HCT116 (cell line): Measurements from ENCODE around the gene SEMA3F. TPM values are rescaled to one million over a fixed set of nuclear protein-coding genes. Genes with fewer than 3 reads are reported as not detected.

Experiments used
- ATAC-seq: fragments of 200-7000 bp; cut with Tn5 transposase; 2 replicates; pipeline ENCODE4 v1.9.1; 2020; ENCODE audit warnings: mild to moderate bottlenecking, moderate library complexity
- BruUV-seq: library from RNA; stranded (reverse); fragments of 400-500 nt; replicated peaks from 2 replicates; lab custom pipeline; 2021; lab: Mats Ljungman, UMichigan
- CTCF ChIA-PET: fragments of 300-600 bp; sonication (Branson Sonifier 250); formaldehyde crosslinking; loops from one replicate; lab custom pipeline; 2021; ENCODE audit warnings: antibody characterized with exemption; lab: Charles Lee
- POLR2A ChIA-PET: fragments of 300-600, 350-600 bp; sonication (Branson Sonifier 250); formaldehyde crosslinking; loops from one replicate; lab custom pipeline; 2021; ENCODE audit warnings: antibody characterized with exemption; lab: Charles Lee
- RAD21 ChIA-PET, 2 experiments: fragments of 300-600 bp; sonication (Branson Sonifier 250); formaldehyde crosslinking; loops; one replicate each; lab custom pipeline; 2023; ENCODE audit warnings: low total read pairs in 2 of 2; ENCODE audit not compliant: uncharacterized antibody in 2 of 2, unreplicated experiment in 2 of 2, low non-redundant PET in 1 of 2; lab: Charles Lee
- DNase-seq: peaks from one replicate; pipeline ENCODE4 v3.0.0-alpha.2; 2010; ENCODE audit warnings: low read depth, low spot score
- H2AFZ ChIP-seq: fragments of 200-600 bp; shearing (Covaris generic), sonication (generic); 2 replicates; pipeline ENCODE4 v1.6.1; 2017; ENCODE audit warnings: low read depth, mixed run types, mixed read lengths, antibody characterized with exemption, low read length; ENCODE audit not compliant: poor library complexity, severe bottlenecking
- H3K27ac ChIP-seq: 2 replicates; pipeline ENCODE4 v1.5.1; 2012; ENCODE audit warnings: low read depth, low read length
- H3K27me3 ChIP-seq: fragments of 200-600 bp; sonication (generic); 2 replicates; pipeline ENCODE4 v1.6.1; 2016; ENCODE audit warnings: mixed run types, low read length, mixed read lengths; ENCODE audit not compliant: insufficient read depth
- H3K36me3 ChIP-seq, 2 experiments: fragments of 200-500 bp in 1 of 2; fragments of 200-600 bp in 1 of 2; sonication (Bioruptor generic) in 1 of 2; sonication (generic) in 1 of 2; 2 replicates each; pipeline versions ENCODE4 v1.5.1 to v1.6.1; 2014 to 2016; ENCODE audit warnings: low read length in 2 of 2, inconsistent platforms in 1 of 2, mixed read lengths in 1 of 2, mixed run types in 1 of 2; ENCODE audit not compliant: insufficient read depth in 2 of 2, control insufficient read depth in 1 of 2
- H3K4me1 ChIP-seq, 2 experiments: fragments of 200-600 bp in 1 of 2; sonication (generic) in 1 of 2; 2 replicates each; pipeline versions ENCODE4 v1.5.1 to v1.6.1; 2012 to 2017; ENCODE audit warnings: low read length in 2 of 2, inconsistent platforms in 1 of 2, mild to moderate bottlenecking in 1 of 2, mixed read lengths in 1 of 2, mixed run types in 1 of 2, moderate library complexity in 1 of 2; ENCODE audit not compliant: insufficient read depth in 2 of 2, control insufficient read depth in 1 of 2
- H3K4me2 ChIP-seq: fragments of 200-600 bp; sonication (generic); 2 replicates; pipeline ENCODE4 v1.6.1; 2017; ENCODE audit warnings: mixed run types, low read length, mixed read lengths
- H3K4me3 ChIP-seq, 2 experiments: fragments of 200-600 bp in 1 of 2; sonication (generic) in 1 of 2; replicated peaks in 1 of 2; 2 replicates each; pipeline ENCODE4 v1.5.1; 2011 to 2016; ENCODE audit warnings: low read length in 2 of 2, control low read depth in 1 of 2, low read depth in 1 of 2, mild to moderate bottlenecking in 1 of 2, mixed read lengths in 1 of 2, mixed run types in 1 of 2
- H3K79me2 ChIP-seq: fragments of 200-600 bp; sonication (generic); 2 replicates; pipeline ENCODE4 v1.6.1; 2017; ENCODE audit warnings: mild to moderate bottlenecking, mixed run types, low read length, moderate library complexity, mixed read lengths; ENCODE audit not compliant: insufficient read depth
- H3K9ac ChIP-seq: fragments of 200-600 bp; sonication (generic); 2 replicates; pipeline ENCODE4 v1.6.1; 2016; ENCODE audit warnings: low read length, mixed read lengths
- H3K9me2 ChIP-seq: fragments of 200-600 bp; sonication (generic), shearing (Covaris generic); 2 replicates; pipeline ENCODE4 v1.6.1; 2017; ENCODE audit warnings: mixed run types, mild to moderate bottlenecking, moderate library complexity; ENCODE audit not compliant: insufficient read depth
- H3K9me3 ChIP-seq, 2 experiments: fragments of 200-500 bp in 1 of 2; fragments of 200-600 bp in 1 of 2; sonication (Bioruptor generic) in 1 of 2; sonication (generic) in 1 of 2; 2 replicates each; pipeline ENCODE4 v1.6.1; 2014 to 2017; ENCODE audit warnings: low read length in 2 of 2, mixed read lengths in 2 of 2, inconsistent platforms in 1 of 2, low read depth in 1 of 2, mild to moderate bottlenecking in 1 of 2, mixed run types in 1 of 2, moderate library complexity in 1 of 2; ENCODE audit not compliant: control insufficient read depth in 1 of 2, insufficient read depth in 1 of 2
- H4K20me1 ChIP-seq: fragments of 200-600 bp; sonication (generic), shearing (Covaris generic); 2 replicates; pipeline ENCODE4 v1.6.1; 2017; ENCODE audit warnings: mixed run types, mild to moderate bottlenecking, moderate library complexity; ENCODE audit not compliant: insufficient read depth
- CBX3 ChIP-seq: IDR thresholded peaks from 2 replicates; pipeline ENCODE4 v1.6.1; 2012; ENCODE audit warnings: low read depth
- EGR1 ChIP-seq: IDR thresholded peaks from 2 replicates; pipeline ENCODE4 v1.6.1; 2012; ENCODE audit warnings: low read depth
- ELF1 ChIP-seq: IDR thresholded peaks from 2 replicates; pipeline ENCODE4 v1.6.1; 2012; ENCODE audit warnings: low read depth, borderline replicate concordance
- EZH2 ChIP-seq: fragments of 200-600 bp; sonication (generic); IDR thresholded peaks from 2 replicates; pipeline ENCODE4 v1.6.1; 2017; ENCODE audit warnings: antibody characterized with exemption, mixed run types
- EZH2phosphoT487 ChIP-seq: fragments of 200-600 bp; IDR thresholded peaks from 2 replicates; pipeline ENCODE4 v1.6.1; 2018; ENCODE audit warnings: antibody characterized with exemption, borderline replicate concordance
- FOSL1 ChIP-seq: IDR thresholded peaks from 2 replicates; pipeline ENCODE4 v1.6.1; 2012; ENCODE audit warnings: low read depth
- JUND ChIP-seq: IDR thresholded peaks from 2 replicates; pipeline ENCODE4 v1.6.1; 2012
- POLR2A ChIP-seq: IDR thresholded peaks from 2 replicates; pipeline ENCODE4 v1.7.0; 2011; ENCODE audit warnings: borderline replicate concordance; ENCODE audit not compliant: insufficient read depth, insufficient read length; ENCODE audit errors: extremely low read depth
- POLR2AphosphoS5 ChIP-seq: IDR thresholded peaks from 2 replicates; pipeline ENCODE4 v1.6.1; 2011; ENCODE audit warnings: mild to moderate bottlenecking, low read depth, low read length, moderate library complexity
- SP1 ChIP-seq: IDR thresholded peaks from 2 replicates; pipeline ENCODE4 v1.6.1; 2012; ENCODE audit warnings: low read depth
- SRF ChIP-seq: IDR thresholded peaks from 2 replicates; pipeline ENCODE4 v1.6.1; 2012; ENCODE audit warnings: low read depth
- TCF7L2 ChIP-seq: IDR thresholded peaks from 2 replicates; pipeline ENCODE4 v1.7.0; 2011; ENCODE audit warnings: borderline replicate concordance, inconsistent platforms; ENCODE audit not compliant: insufficient read depth, insufficient read length; ENCODE audit errors: extremely low read depth
- YY1 ChIP-seq: IDR thresholded peaks from 2 replicates; pipeline ENCODE4 v1.6.1; 2011; ENCODE audit warnings: low read length, low read depth, moderate library complexity, mild to moderate bottlenecking; ENCODE audit not compliant: insufficient replicate concordance; ENCODE audit errors: extremely low read depth
- ZBTB33 ChIP-seq: IDR thresholded peaks from 2 replicates; pipeline ENCODE4 v1.6.1; 2011; ENCODE audit warnings: mild to moderate bottlenecking, low read length, moderate library complexity; ENCODE audit not compliant: insufficient replicate concordance; ENCODE audit errors: extremely low read depth
- ZFX ChIP-seq: fragments of 450-650 bp; IDR thresholded peaks from 2 replicates; pipeline ENCODE4 v1.6.1; 2017
- ZNF274 ChIP-seq: fragments of 200-500 bp; sonication (Bioruptor generic); IDR thresholded peaks from 2 replicates; pipeline ENCODE4 v1.6.1; 2014; ENCODE audit warnings: mild to moderate bottlenecking, low read depth, low read length, inconsistent platforms
- intact Hi-C: fragments of 100-400 bp; cut with micrococcal nuclease; formaldehyde crosslinking; loops from 2 replicates; pipeline ENCODE4 v1.10.0; 2022
- total RNA-seq: library from RNA; stranded (reverse); gene quantifications from one replicate; pipeline ENCODE4 v1.2.1, GENCODE V29; 2021; ENCODE audit not compliant: unreplicated experiment
- TF ChIP-seq, protein P1 (sequence below): IDR thresholded peaks from 2 replicates; pipeline ENCODE4 v1.6.1; 2012

Gene SEMA3F
- total RNA-seq, 1 experiment from 2014 or later, result 15.7 TPM

DNA sequence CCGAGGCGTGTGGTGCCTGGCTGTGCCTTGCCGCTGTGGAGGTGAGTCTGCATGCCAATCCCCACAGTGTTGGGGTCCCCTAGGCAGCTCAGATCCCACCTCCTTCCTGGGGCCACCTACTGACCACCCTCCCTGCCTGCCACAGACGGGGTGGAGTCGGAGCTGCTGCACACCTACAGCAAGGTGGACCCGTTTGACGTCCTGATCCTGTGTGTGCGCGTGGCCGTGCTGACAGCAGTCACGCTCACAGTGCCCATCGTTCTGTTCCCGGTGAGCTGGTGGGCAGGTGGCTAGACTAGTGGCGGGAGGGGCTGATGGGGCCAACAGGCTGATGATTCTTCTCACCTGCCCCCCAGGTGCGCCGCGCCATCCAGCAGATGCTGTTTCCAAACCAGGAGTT, 63.3 kb downstream of the SEMA3F start:
- no peaks in the 10 kb centered on the region for H3K9me2 ChIP-seq
- H2AFZ ChIP-seq, result no peak overlapping the region
- H3K79me2 ChIP-seq, result no peaks in the 10 kb centered on the region
- intact Hi-C loops, result no loop called here
- CTCF ChIA-PET, result interaction anchor here (4.1 kb wide), 1 partner anchor 24 kb away, joined by 26 read pairs; no protein-coding TSS in a partner anchor
- DNase-seq (no peak), ATAC-seq (no peak)
- no peak overlapping the region for H3K9ac ChIP-seq
- POLR2A ChIA-PET, result no interaction called here
- H3K4me3 ChIP-seq, result no peak overlapping the region
- H3K27ac ChIP-seq, result no peak overlapping the region
- no peak overlapping the region for H3K4me2 ChIP-seq
- H4K20me1 ChIP-seq, result no peaks in the 10 kb centered on the region
- H3K27me3 ChIP-seq, result no peaks in the 10 kb centered on the region
- no peak for TF ChIP-seq FOSL1
- H3K4me1 ChIP-seq, result no peaks in the 10 kb centered on the region
- H3K36me3 ChIP-seq, result no peaks in the 10 kb centered on the region
- BruUV-seq, result no TSS peak
- RAD21 ChIA-PET, result no interaction called here
- no peaks in the 10 kb centered on the region for H3K9me3 ChIP-seq

DNA sequence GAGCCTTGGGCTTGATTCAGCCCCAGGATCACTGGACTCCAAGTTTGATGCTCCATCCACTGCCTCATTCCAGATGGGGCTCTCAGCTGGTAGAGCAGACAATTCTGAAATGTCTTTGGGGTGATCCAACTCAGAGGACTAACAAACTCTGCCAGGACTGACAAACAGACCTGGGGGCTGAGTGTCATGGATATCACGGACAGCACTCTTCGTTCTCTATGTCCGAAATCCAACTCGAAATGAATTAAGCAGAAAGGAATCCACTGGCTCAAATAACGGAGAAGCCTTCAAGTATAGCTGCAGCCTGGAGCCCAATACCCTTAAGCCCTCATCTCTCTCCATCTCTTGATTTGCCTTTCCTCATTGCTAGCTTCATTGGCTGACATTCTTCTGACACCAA, 64.2 kb downstream of the SEMA3F start:
- Histone ChIP-seq H2AFZ (no peak overlapping the region), H3K9me2 (no peaks in the 10 kb centered on the region), H4K20me1 (no peaks in the 10 kb centered on the region), H3K27ac (no peak overlapping the region), H3K36me3 (no peaks in the 10 kb centered on the region), H3K4me3 (no peak overlapping the region), H3K79me2 (no peaks in the 10 kb centered on the region), H3K4me2 (no peak overlapping the region), H3K9ac (no peak overlapping the region), H3K27me3 (no peaks in the 10 kb centered on the region), H3K9me3 (no peaks in the 10 kb centered on the region), H3K4me1 (no peaks in the 10 kb centered on the region)
- ATAC-seq (no peak), DNase-seq (no peak)
- no peak for TF ChIP-seq ZBTB33
- no peak for TF ChIP-seq POLR2A
- TF ChIP-seq ZNF274, result no peak
- no peak for TF ChIP-seq JUND
- no peak for TF ChIP-seq CBX3
- TF ChIP-seq ZFX, result no peak
- no peak for TF ChIP-seq SRF
- no peak for TF ChIP-seq ELF1
- TF ChIP-seq EZH2phosphoT487, result no peak
- no peak for TF ChIP-seq FOSL1
- TF ChIP-seq SP1, result no peak
- TF ChIP-seq EGR1, result no peak
- TF ChIP-seq TCF7L2, result no peak
- TF ChIP-seq, protein P1, sequence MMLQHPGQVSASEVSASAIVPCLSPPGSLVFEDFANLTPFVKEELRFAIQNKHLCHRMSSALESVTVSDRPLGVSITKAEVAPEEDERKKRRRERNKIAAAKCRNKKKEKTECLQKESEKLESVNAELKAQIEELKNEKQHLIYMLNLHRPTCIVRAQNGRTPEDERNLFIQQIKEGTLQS, result no peak
- no peak for TF ChIP-seq POLR2AphosphoS5
- no peak for TF ChIP-seq EZH2
- no peak for TF ChIP-seq YY1
- CTCF ChIA-PET, result interaction anchor here (4.1 kb wide), 1 partner anchor 24 kb away, joined by 26 read pairs; no protein-coding TSS in a partner anchor
- no TSS peak for BruUV-seq
- POLR2A ChIA-PET, result no interaction called here
- intact Hi-C loops, result no loop called here
- RAD21 ChIA-PET, result no interaction called here
